GM19351 (cell line): Measurements from ENCODE around the gene PPP4R2.

Source experiments
- ATAC-seq: cut with Tn5 transposase; IDR thresholded peaks from one replicate; pipeline ENCODE4 v1.9.1; 2021; ENCODE audit warnings: mild to moderate bottlenecking, moderate library complexity; ENCODE audit not compliant: unreplicated experiment

Gene PPP4R2

GRCh38 chr3:73107676-73108187 lies 111.1 kb downstream of the PPP4R2 start:
- no peak for ATAC-seq

GRCh38 chr3:73108750-73109149 lies 112.1 kb downstream of the PPP4R2 start:
- no peak for ATAC-seq

GRCh38 chr3:73110530-73110929 lies 113.9 kb downstream of the PPP4R2 start:
- ATAC-seq, result no peak

GRCh38 chr3:73114711-73115110 lies 118.1 kb downstream of the PPP4R2 start:
- no peak for ATAC-seq

GRCh38 chr3:73115806-73116205 lies 119.2 kb downstream of the PPP4R2 start:
- no peak for ATAC-seq
